Ishikawa (cell line): Measurements from ENCODE around the gene TIPARP.

Experiments
- CEBPB ChIP-seq: IDR thresholded peaks from 2 replicates; pipeline ENCODE4 v1.6.1; 2012
- CREB1 ChIP-seq: IDR thresholded peaks from 2 replicates; pipeline ENCODE4 v1.6.1; 2012; ENCODE audit warnings: low read depth
- EGR1 ChIP-seq: IDR thresholded peaks from 2 replicates; pipeline ENCODE4 v1.6.1; 2012
- EP300 ChIP-seq: IDR thresholded peaks from 2 replicates; pipeline ENCODE4 v1.6.1; 2012; ENCODE audit warnings: borderline replicate concordance
- FOXM1 ChIP-seq: IDR thresholded peaks from 2 replicates; pipeline ENCODE4 v1.6.1; 2012; ENCODE audit warnings: low read depth, borderline replicate concordance
- MAX ChIP-seq: IDR thresholded peaks from 2 replicates; pipeline ENCODE4 v1.6.1; 2012
- NFIC ChIP-seq: IDR thresholded peaks from 2 replicates; pipeline ENCODE4 v1.6.1; 2012
- RAD21 ChIP-seq: IDR thresholded peaks from 2 replicates; pipeline ENCODE4 v1.6.1; 2012; ENCODE audit warnings: low read depth
- REST ChIP-seq: IDR thresholded peaks from 2 replicates; pipeline ENCODE4 v1.6.1; 2012; ENCODE audit warnings: low read depth, mild to moderate bottlenecking
- TAF1 ChIP-seq: IDR thresholded peaks from 2 replicates; pipeline ENCODE4 v1.6.1; 2012; ENCODE audit warnings: low read depth, mild to moderate bottlenecking
- TCF12 ChIP-seq: IDR thresholded peaks from 2 replicates; pipeline ENCODE4 v1.6.1; 2012; ENCODE audit warnings: low read depth
- TEAD4 ChIP-seq: IDR thresholded peaks from 2 replicates; pipeline ENCODE4 v1.6.1; 2012
- USF1 ChIP-seq: IDR thresholded peaks from 2 replicates; pipeline ENCODE4 v1.6.1; 2012
- YY1 ChIP-seq: IDR thresholded peaks from 2 replicates; pipeline ENCODE4 v1.6.1; 2012; ENCODE audit warnings: low read depth
- ZBTB7A ChIP-seq: IDR thresholded peaks from 2 replicates; pipeline ENCODE4 v1.6.1; 2012; ENCODE audit warnings: low read depth

The TIPARP gene

GRCh38 chr3:156664011-156664830, 10.2 kb upstream of the TIPARP start:
- TF ChIP-seq TAF1 (no peak), NFIC (no peak)

GRCh38 chr3:156664831-156665178, 9.6 kb upstream of the TIPARP start:
- TF ChIP-seq EP300, result no peak
- no peak for TF ChIP-seq CEBPB
- no peak for TF ChIP-seq TAF1
- no peak for TF ChIP-seq FOXM1
- TF ChIP-seq NFIC, result no peak
- TF ChIP-seq TCF12, result no peak
- TF ChIP-seq USF1, result no peak
- no peak for TF ChIP-seq CREB1
- TF ChIP-seq MAX, result no peak
- no peak for TF ChIP-seq REST
- no peak for TF ChIP-seq EGR1
- no peak for TF ChIP-seq TEAD4
- TF ChIP-seq RAD21, result no peak
- no peak for TF ChIP-seq ZBTB7A
- no peak for TF ChIP-seq YY1

- no peak for TF ChIP-seq NFIC
- no peak for TF ChIP-seq CEBPB
- no peak for TF ChIP-seq TCF12
- TF ChIP-seq EGR1, result no peak
- no peak for TF ChIP-seq REST
- TF ChIP-seq ZBTB7A, result no peak
- TF ChIP-seq TAF1, result no peak
- no peak for TF ChIP-seq FOXM1
- no peak for TF ChIP-seq USF1
- no peak for TF ChIP-seq EP300
- no peak for TF ChIP-seq RAD21
- TF ChIP-seq MAX, result no peak
These were observed 9.1 kb upstream of the TIPARP start for GRCh38 chr3:156665291-156665690.

- TF ChIP-seq TCF12, result no peak
- no peak for TF ChIP-seq MAX
- TF ChIP-seq FOXM1, result no peak
- TF ChIP-seq EP300, result no peak
- no peak for TF ChIP-seq YY1
- no peak for TF ChIP-seq ZBTB7A
- TF ChIP-seq TEAD4, result no peak
- TF ChIP-seq TAF1, result no peak
- no peak for TF ChIP-seq NFIC
These were observed 8.3 kb upstream of the TIPARP start for GRCh38 chr3:156666073-156666472.

- TF ChIP-seq CEBPB, result no peak
- no peak for TF ChIP-seq RAD21
- no peak for TF ChIP-seq EP300
- no peak for TF ChIP-seq FOXM1
- no peak for TF ChIP-seq TEAD4
- no peak for TF ChIP-seq REST
- TF ChIP-seq YY1, result no peak
- TF ChIP-seq USF1, result no peak
- no peak for TF ChIP-seq TCF12
These were observed 6.2 kb upstream of the TIPARP start for GRCh38 chr3:156668073-156668763.
